Posterior cingulate gyrus (tissue), 11 donors: ENCODE data around the gene FANCF.

ENCODE experiments used
- DNase-seq, 10 donors: peaks; one replicate each; pipeline versions ENCODE4 v3.0.0 to v3.0.0-alpha.2; 2020 to 2021; ENCODE audit warnings: mixed read lengths in 3 of 10
- intact Hi-C: fragments of 100-400 bp; cut with DNase I; formaldehyde crosslinking; loops from one replicate; pipeline ENCODE4 v1.15.1; 2023

Gene FANCF

DNA sequence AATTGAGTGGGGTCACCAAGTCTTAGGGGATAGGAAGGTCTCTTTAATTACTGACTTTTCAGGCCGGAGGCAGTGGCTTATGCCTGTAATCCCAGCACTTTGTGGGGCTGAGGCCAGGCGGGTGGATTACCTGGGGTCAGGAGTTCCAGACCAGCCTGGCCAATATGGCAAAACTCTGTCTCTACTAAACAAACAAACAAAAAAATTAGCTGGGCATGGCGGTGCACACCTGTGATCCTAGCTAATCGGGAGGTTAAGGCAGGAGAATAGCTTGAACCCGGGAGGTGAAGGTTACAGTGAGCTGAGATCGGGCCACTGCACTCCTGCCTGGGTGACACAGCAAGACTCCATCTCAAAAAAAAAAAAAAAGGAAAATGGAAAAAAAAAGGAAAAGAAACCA is 1.8 kb upstream of the FANCF start:
- intact Hi-C loops = loop anchor here (5.0 kb wide), 1 partner anchor 160 kb away; no protein-coding TSS in a partner anchor
- DNase-seq = no peak

DNA sequence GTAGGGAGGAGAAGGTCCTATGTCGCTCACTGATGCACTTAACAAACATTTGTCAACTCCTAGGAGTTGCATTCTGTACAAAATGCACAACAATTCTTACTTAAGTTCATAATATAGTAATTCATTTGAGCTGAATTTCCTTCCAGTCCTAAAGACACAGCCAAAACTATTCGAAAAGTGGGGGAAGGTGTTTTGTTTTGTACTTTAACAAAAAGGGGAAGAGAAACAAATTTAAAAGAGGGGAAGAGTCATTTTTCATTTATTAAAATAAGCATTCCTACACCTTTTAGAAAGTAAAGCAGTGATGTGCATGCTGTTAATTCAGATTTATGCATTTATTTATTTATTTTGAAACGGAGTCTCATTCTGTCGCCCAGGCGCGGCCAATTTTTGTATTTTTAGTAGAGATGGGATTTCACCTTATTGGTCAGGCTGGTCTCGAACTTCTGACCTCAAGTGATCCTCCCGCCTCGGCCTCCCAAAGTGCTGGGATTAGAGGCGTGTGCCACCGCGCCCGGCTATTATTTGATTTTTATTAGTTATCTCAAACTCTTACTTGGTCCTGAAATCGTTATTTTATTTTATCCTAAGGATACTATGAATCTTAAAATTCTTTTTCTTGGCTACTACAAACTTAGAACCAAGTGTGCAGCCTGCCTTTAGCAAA is 1.1 kb upstream of the FANCF start:
- peak in 1 of 10 donors; percentile 76 for DNase-seq
- intact Hi-C loops = loop anchor here (1.0 to 5.0 kb wide), 2 partner anchors 40 to 161 kb away; partner anchors contain the start of gene GAS2

DNA sequence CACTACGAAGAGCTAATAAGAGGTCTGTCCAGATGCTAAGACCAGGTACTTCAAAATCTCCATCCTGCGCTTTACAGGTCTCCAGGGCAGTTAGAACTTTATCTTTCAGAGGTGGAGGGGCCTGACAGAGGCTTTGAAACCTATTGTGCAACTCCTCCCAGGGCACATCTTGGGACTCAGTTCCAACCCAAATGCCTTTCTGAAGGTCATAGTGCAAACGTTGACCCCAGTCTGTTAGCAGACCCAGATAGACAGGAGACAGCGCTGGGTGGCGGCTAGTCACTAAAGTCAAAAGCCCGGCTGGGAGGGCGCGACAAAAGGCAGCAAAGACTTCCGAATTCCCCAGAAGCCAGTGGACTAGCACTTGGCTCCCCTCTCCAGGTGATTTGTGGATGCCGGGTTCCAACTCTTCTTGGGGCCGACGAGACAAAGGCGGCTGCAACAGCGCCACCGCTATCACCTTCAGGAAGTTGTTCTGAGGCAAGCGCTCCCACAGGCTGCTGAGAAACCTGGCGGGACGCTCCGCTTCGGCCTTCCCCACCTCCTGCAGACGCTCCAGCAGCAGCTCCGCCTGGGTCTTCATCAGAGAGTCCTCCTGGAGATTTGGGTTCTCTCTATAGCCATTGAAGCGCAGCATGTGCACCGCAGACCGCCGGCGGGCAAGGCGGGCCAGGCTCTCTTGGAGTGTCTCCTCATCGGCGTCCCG is 728 bp downstream of the FANCF start:
- intact Hi-C loops = loop anchor here (2.0 to 5.0 kb wide), 2 partner anchors 162 to 204 kb away; partner anchors contain the start of gene SVIP

DNA sequence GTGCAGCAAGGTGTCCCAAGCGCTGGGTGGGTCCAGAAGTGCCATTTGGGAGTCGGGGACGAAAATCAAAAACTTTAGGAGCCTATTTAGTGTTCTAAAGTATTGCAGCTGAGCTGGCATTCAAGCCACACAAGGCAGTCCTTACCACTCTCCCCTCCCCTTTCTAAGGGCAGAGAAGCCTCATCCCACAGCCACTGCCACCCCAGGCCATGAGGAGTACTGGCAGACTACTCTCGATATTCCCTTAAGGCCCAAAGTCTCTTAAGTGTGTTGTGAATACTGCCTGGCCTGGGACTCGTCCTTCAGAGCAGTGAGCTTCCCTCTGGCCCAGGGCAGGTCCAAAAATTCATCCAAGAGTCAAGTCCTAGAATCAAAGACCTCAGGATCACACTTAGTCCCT is 7.8 kb downstream of the FANCF start:
- no peak for DNase-seq
- intact Hi-C loops = no loop called here

More for the DNA sequence above, 728 bp downstream of the FANCF start:
- DNase-seq = peak; percentile 45 to 94 (median 68)

DNA sequence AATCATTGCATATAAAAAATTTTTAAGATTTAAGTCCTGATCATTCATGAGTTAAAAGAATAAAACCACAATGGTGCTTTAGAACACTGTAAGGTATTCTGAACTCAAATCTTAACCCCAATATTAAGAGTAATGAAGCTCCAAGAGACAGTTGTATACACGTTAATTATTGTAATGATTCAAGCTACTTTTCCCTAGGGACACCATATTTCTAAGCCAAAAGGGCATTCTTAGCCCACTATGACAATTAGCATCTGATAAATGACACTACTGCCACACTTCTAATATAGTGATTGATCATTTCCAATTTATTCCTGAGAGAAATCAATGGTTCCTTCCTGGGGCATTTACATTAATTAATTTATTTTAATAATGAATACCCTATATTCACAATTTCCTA is 21.7 kb downstream of the FANCF start:
- no peak for DNase-seq
- intact Hi-C loops = no loop called here

DNA sequence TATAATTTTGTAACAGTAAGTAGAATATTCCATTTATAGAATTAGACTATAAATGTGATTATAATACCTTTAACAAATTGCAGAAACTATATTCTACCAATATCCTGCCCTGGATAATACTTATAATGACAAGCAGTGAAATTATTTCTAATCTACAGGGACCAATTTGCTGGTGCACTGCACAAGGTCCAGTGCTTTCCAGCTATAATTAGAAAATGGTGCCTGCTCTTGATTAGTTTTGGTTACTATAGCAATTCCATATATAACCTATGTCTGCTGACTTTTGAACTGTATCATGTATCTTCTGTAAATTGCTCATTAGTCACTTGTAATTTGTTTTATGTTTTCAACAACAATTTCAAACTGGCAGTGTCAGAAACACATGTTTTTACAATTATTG is 23.1 kb downstream of the FANCF start:
- intact Hi-C loops = no loop called here
- DNase-seq = no peak

DNA sequence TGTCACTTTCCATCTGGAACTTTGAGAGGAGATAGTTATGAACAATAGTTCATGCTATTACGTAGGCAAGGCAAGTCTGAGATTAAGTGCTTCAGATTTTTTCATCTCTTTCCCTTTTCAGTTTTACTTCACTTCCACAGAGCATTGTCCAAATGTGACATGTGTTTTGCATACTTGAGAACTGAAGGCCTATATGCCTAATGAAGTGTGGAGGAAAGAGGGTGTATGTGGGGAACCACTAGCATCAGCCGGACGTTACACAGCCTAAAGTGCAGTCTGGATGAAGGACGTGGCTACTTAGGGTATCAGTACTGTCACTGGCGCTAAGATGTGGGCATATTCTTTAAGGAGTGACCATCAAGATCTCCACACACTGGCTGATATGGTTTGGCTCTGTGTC is 26.2 kb downstream of the FANCF start:
- peak in 1 of 10 donors; percentile 21 for DNase-seq
- intact Hi-C loops = no loop called here

DNA sequence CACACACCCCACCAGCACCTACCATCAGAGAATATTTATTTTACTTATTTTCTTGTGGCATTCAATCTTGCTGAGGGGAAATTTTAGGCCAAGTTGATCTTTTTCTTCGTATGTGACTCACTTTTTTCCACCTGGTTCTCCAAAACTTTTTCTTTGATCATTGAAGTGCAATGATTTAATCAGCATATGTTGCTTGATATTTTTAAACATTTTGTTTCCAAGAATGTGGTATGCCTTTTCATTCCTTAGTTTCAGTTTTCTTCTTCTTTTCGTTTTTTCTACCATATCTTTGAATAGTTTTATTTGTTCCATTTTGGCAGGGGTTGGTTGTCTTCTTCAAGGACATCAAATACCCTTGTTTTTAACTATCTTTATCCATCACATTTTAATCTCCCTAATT is 28.6 kb downstream of the FANCF start:
- intact Hi-C loops = no loop called here

DNA sequence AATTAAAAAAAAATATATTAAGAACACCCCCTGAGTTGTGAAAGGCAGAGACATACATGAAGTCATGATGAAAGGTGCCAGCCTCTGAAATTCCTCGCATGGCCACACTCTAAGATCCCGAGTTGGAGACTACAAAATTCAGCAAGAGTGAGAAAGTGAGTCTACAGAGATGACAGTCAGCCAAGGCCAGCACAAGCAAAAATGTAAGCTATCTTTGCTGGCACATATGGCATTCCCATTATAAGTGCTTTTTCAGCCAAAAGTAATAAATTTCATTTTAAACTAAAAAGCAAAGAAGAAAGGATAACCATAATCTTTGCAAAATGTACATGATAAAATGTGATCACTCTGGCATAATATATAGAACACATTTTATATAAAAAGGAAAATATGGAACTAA is 40.6 kb downstream of the FANCF start:
- intact Hi-C loops = no loop called here
- DNase-seq = no peak

More for the DNA sequence above, 28.6 kb downstream of the FANCF start:
- no peak for DNase-seq

DNA sequence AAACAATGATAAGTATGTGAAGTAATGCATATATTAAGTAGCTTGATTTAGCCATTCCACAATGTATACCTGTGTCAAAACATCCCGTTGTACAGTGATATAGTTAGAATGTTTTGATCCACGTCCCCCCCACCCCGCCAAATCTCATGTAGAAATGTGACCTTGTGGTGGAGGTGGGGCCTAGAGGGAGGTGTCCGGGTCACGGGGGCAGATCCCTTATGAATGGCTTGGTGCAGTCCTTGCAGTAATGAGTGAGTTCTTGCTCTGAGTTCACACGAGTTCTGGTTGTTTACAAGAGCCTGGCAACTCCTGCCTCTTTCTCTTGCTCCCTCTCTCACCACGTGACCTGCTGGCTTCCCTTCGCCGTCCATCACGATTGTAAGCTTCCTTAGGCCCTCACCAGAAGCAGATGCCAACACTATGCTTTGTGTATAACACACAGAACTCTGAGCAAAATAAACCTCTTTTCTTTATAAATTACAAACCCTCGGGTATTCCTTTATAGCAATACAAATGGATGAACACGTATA is 41.6 kb downstream of the FANCF start:
- peak in 2 of 10 donors; percentile 49 to 57 for DNase-seq
- intact Hi-C loops = no loop called here

DNA sequence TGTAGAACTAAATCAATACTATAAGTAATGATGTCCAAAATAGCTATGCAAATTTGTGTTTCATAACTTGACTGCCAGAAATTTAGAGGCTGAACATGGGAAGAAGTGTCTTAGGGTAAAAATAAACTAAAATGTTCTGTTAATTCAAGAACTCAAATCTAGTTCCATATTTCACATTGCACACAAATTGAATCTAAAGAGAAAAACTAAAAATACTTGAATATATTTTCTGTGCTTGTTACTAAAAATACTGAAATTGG is 43.5 kb downstream of the FANCF start:
- DNase-seq = no peak
- intact Hi-C loops = no loop called here

DNA sequence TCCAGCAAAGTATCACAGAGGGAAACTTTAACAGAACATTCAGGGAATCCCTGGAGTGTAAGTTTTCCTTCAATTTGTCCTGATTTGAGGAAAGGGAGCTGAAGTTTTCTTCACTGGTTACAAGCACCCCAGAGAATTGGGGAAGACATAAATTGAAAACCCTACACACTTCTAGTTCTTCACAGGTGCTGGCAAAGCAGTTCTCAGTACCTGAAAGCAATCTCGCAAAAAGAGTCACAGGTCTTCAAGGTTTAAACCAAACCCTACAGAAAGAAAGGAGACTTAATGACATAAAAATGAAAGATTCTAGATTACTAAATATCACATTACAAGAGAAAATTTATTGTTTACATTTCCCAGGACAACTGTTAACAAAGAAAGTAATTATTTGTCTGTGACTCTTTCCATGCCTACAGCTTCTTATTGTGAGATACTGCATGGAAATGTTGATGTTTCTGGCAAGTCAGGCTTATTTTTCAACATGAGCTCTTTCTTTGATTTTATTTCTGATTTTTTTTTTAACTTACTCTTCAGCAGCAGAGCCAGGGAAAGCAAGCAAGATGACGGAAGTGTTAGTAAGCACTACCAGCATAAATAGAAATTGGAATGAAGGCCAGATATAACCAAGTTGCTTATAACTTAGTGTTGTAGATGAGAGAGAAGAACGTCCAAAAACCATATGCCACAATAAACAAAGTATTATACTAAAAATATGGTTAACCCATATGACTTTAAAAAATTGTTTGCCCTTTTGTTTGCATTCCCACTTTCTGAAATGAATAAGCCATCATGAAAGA is 44.1 kb downstream of the FANCF start:
- intact Hi-C loops = no loop called here
- DNase-seq = no peak

DNA sequence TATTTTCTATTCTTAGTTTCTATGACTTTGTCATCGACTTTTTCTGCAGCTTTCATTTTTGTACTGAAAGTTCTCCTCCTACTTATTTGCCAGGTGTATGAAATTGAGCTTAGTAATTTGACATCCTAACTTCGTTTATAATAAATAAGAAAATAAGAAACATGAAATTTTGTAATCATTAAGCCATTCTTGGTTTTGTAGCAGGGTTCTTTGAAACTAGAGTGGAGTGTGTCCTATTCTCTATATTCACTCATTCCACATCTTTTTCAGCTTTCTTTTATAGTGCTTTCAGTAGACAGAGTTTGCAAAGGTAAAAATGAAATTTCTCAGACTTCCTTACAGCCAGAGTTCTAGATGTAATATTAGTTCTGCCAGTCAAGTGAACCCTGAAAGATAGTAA is 47.8 kb downstream of the FANCF start:
- no peak for DNase-seq
- intact Hi-C loops = no loop called here
